T-helper 1 cell treated with Interleukin-12 subunit alpha and Interleukin-12 subunit beta and Interleukin-4 antibody, amounts not matched to agents 30 ng/mL and 1 ng/mL, for 36 hours (primary cell): ENCODE data around the gene POLR2B. TPM values are rescaled to one million over a fixed set of nuclear protein-coding genes. Genes with fewer than 3 reads are reported as not detected.
"Not testable (repeated sequence)": the region's sequence is repeated elsewhere in the genome, so short reads cannot be mapped to it uniquely, and the experiment has no call there.

Experiments
- intact Hi-C: fragments of 100-400 bp; cut with micrococcal nuclease; formaldehyde crosslinking; loops from one replicate; pipeline ENCODE4 v1.15.1; 2024
- total RNA-seq: library from RNA; stranded (reverse); gene quantifications from 2 replicates; pipeline ENCODE4 v1.2.3, GENCODE V29; 2022

The POLR2B gene
- 113 and 118 TPM in 2 replicates for total RNA-seq

DNA sequence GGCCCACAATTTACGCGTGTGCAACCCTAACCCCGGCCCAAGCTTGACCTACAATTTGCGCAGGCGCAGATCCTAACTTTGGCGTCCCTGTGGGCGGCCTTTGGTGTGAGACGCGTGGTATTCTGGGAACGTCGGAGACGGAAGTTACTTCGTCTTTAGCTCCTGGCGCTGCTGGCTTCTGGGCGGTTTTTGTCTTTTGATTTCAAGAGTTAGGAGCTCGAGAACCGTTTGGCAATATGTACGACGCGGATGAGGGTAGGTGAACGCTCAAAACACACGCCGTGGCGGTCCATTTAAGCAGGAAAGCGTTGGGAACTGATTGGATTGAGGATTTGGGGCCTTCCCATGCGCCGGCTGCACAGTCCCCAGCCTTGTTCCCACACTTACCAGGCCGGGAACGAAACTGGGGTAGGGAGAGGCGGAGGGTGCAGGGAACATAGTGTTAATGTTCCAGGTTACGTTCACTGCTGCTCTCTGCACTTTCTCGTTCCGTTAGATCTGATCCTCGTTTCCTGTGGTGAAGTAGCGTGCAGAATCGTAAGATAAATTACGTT, at the start of gene POLR2B:
TSS of gene POLR2B (plus strand) at position 147 of the 554 bp plus-strand sequence. CDS start at position 237, 90 bp downstream.
- intact Hi-C loops: loop anchor here (1.0 to 5.0 kb wide), 5 partner anchors 157 to 1632 kb away; partner anchors contain the start of genes EXOC1, SPINK2 and SRD5A3

GRCh38 chr4:56930638-56931037, 48.1 kb upstream of the POLR2B start:
- intact Hi-C loops: no loop called here

DNA sequence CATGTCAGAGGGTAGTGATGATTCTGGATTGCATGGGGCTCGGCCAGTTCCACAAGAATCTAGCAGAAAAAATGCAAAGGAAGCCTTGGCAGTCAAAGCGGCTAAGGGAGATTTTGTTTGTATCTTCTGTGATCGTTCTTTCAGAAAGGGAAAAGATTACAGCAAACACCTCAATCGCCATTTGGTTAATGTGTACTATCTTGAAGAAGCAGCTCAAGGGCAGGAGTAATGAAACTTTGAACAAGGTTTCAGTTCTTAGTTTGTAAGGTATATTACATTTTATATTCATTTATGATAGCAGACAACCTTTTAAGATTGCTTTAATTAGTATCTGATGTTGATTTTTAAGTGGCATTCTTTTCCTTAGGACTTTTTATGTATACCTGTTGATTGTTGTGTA, 46.8 kb upstream of the POLR2B start:
- intact Hi-C loops: no loop called here

- intact Hi-C loops: no loop called here
These were observed 41.4 kb upstream of the POLR2B start for GRCh38 chr4:56937262-56937661.

DNA sequence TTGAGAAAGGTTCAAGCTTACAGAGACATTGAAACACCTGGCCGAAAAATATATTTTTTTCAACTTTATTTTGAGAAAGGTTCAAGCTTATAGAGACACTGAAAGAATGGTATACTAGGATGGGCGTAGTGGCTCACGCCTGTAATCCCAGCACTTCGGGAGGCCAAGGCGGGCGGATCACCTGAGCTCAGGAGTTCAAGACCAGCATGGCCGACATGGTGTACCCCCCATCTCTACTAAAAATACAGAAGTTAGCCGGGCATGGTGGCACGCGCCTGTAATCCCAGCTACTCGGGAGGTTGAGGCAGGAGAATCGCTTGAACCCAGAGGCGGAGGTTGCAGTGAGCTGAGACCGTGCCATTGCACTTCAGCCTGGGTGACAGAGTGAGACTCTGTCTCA, 38.9 kb upstream of the POLR2B start:
- intact Hi-C loops: not testable (repeated sequence)

DNA sequence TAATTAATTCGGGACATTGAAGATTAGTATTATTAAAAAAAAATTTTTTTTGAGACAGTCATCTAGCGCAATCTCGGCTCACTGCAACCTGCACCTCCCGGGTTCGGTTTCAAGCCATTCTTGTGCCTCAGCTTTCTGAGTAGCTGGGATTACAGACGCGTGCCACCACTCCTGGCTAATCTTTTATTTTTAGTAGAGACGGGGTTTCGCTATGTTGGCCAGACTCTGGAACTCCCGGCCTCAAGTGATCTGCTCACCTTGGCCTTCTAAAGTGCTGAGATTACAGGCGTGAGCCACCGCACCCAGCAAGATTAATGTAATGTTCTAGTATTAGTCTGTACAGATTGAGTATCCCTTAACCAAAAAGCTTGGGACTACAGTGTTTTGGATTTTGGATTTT, 38.3 kb upstream of the POLR2B start:
- intact Hi-C loops: no loop called here

DNA sequence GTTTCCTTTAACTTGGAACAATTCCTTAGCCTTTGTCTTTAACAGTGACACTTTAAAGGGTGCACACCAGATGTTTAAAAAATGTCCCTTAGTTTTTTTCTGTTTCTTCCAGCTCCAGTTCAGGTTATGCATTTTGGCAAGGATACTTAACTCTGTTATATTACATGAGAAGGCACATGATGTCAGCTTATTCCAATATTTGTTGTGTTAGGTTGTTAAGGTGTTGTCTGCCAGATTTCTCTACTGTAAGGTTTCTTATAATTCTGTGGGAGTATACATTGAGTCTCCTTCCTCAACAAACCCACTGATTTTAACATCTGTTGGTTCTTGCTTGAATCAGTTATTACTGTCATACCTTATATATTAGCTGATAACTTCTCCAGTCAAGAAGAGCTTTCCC, 37.7 kb upstream of the POLR2B start:
- intact Hi-C loops: no loop called here

DNA sequence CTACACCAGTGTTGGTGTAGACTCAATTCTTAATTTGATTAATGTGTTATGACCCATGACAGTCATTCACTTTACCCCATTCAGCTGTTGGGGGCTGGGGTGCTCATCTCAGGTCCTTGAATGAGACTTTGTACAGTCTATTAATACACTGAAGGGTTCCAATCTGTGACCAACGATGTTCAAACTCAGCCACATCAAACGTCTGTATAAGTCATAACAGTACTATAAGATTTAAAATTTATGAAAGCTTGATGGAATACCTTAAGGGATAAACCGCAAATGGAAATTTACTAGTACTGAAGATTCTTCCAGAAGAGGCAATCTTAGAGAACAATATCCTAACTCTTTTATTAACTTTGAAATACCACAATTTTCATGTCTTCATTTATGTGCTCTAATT, 37.3 kb upstream of the POLR2B start:
- intact Hi-C loops: no loop called here

DNA sequence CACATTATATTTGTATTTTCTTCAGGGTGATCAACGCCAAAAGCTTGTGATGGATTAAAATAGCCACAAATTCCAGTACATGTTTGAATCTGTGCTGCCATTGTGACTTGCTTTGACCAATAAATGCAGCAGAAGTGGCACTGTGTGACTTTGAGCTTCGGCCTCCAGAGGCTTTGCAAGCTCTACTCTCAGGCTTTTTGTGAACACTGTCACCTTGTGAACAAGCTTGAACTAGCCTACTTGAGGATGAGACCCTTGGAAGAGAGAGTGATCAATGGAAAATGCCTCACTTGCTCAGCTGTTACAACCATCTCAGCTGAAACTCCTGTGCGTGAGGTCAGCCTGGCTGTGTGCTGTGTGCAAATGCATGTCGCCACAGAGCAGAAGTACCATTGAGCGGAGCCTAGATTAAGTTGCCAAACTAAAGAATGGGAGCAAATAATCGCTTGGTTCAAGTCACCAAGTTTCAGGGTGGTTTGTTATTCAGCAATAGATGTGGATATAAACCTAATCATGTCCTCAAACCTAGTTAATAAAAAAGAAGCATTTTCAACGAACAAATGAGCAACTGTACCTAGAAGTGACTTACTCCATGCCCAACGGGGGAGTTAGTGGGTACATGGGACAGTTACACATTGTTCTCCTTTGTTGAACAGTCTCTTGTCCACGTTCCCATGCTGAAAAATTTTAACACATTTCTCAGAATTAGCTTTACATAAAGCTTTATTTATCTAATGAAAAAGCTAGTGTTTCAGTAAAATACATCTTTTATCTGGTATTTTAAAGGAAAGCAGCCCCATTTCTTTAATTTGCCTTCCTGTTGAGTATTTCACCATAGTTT, 24.8 kb upstream of the POLR2B start:
- intact Hi-C loops: no loop called here

DNA sequence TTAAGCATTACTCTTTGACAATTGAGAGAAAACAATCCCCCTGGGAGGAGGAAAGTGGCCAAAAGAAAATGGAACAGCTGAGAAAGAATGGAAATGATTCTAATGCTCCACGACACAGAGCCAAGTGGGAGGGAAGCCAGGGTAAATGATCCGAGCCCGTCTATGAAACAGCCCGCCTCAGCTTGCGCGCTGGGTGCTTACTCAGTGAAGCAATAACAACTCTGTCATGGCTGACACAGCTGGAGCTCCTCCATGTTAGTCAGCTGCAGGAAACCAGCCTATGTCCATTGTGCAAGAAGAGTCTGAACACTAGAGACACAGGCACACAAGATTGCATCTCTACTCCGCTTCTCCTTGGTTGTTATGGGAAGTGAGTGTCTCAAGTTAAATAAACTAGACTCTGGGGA, 20.6 kb upstream of the POLR2B start:
- intact Hi-C loops: no loop called here

DNA sequence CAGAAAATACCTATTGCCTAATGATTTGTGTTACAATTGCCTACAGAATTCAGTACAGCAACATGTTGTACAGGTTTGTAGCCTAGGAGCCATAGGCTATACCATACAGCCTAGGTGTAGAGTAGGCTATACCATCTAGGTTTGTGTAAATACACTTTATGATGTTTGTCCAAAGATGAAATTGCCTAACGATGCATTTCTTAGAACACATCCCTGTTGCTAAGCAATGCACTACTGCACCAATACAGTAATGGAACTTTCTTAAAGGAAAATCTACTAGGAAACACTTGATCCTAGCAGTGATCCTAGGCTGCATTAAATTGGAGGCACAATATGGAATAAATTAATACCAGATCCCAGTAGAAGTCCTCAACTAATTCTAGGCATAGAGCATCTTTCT, 19.6 kb upstream of the POLR2B start:
- intact Hi-C loops: no loop called here

GRCh38 chr4:56961107-56961500, 17.6 kb upstream of the POLR2B start:
- intact Hi-C loops: no loop called here

GRCh38 chr4:56971383-56971782, 7.3 kb upstream of the POLR2B start:
- intact Hi-C loops: no loop called here

- intact Hi-C loops: no loop called here
These were observed 6.3 kb upstream of the POLR2B start for GRCh38 chr4:56972389-56972788.

- intact Hi-C loops: no loop called here
These were observed 5.9 kb upstream of the POLR2B start for GRCh38 chr4:56972809-56973208.

- intact Hi-C loops: no loop called here
These were observed 5.4 kb upstream of the POLR2B start for GRCh38 chr4:56973336-56973735.

- intact Hi-C loops: loop anchor here (2.0 to 5.0 kb wide), 5 partner anchors 154 to 1629 kb away; partner anchors contain the start of genes CLOCK, SPINK2 and SRD5A3
These were observed 2.3 kb upstream of the POLR2B start for GRCh38 chr4:56976283-56976836.

DNA sequence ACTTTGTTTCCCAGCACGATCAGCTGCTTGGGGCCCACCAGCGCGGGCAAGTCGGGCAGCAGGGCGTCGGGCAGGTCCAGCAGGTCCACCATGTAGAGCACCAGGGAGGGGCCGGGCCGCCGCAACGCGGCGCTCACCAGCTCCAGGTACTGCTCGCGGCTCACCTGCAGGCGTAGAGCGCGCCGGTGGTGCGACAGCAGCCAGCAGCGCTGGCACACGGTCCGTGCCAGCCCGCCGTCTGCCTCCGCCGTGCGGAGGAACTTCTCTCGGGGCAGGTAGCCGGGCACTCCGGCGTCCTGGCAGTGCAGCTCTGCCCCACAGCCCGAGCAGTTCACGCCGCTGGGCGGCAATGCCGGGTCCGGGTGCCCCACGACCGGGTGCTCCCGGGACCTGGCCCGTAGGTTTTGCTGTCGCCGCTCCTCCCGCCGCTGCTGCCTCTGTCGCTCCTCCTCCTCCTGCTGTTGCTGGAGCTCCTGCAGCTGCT, 1.8 kb upstream of the POLR2B start:
- intact Hi-C loops: loop anchor here (1.0 to 5.0 kb wide), 12 partner anchors 70 to 1630 kb away; partner anchors contain the start of genes AASDH, CEP135, CLOCK and PAICS

DNA sequence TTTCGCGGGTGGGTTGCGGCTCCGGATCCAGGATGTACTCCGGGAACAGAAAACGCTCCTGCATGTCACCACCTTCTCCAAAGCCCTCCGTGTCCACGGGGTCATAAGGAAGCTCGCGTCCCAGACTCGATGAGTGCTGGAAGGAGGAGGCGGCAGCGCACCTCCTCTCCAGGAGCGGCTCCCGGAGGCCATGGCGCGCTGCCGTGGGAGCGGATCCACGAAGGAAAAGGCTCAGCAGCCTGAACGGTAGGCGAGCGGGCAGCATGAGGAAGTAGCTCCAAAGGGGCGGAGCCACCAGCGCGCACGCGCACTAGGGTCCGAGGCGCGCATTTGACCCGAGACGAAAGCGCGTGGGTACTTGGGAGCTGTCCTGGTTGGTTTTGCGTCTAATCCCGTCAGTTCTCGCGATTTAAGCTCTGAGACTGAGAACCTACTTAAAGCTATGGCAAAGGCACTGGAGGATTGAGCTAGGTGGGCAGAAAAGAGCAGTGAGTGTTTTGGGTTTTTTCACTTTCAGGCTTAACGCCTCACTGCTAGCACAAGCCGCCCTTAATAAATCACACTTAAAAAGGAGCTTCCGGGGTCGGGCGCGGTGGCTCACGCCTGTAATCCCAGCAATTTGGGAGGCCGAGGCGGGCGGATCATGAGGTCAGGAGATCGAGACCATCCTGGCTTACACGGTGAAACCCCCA, 1.2 kb upstream of the POLR2B start, which contains the start of gene NOA1:
TSS of gene NOA1 (minus strand) at position 286 of the 692 bp plus-strand sequence. CDS start at position 265, 21 bp downstream.
- intact Hi-C loops: loop anchor here (1.0 to 5.0 kb wide), 13 partner anchors 70 to 1630 kb away; partner anchors contain the start of genes AASDH, CEP135, CLOCK and PAICS

- intact Hi-C loops: loop anchor here (1.0 to 5.0 kb wide), 5 partner anchors 157 to 1632 kb away; partner anchors contain the start of genes EXOC1, SPINK2 and SRD5A3
These were observed 851 bp downstream of the POLR2B start for GRCh38 chr4:56979421-56980072.

GRCh38 chr4:56981795-56982201, 3.1 kb downstream of the POLR2B start:
- intact Hi-C loops: no loop called here
